Thyroid gland (tissue), 4 donors: ENCODE measurements around the gene CISTR. TPM values are rescaled to one million over a fixed set of nuclear protein-coding genes. Genes with fewer than 3 reads are reported as not detected.
"Not testable (repeated sequence)": the region's sequence is repeated elsewhere in the genome, so short reads cannot be mapped to it uniquely, and the experiment has no call there.

Experiments used
- DNase-seq, 2 donors: peaks; one replicate each; pipeline ENCODE4 v3.0.0-alpha.2; 2019
- H3K27ac ChIP-seq, 3 donors: fragments of 200-600 bp; sonication (generic); 1 replicate in 2 of 3; 2 replicates in 1 of 3; pipeline ENCODE4 v1.5.1; 2016 to 2019; ENCODE audit warnings: mild to moderate bottlenecking in 1 of 3, moderate library complexity in 1 of 3
- H3K27me3 ChIP-seq: fragments of 200-600 bp; sonication (generic); one replicate; pipeline ENCODE4 v1.5.1; 2019
- H3K36me3 ChIP-seq, 2 donors: fragments of 200-600 bp; sonication (generic); one replicate each; pipeline ENCODE4 v1.5.1; 2016 to 2019
- H3K4me1 ChIP-seq, 2 donors: fragments of 200-600 bp; sonication (generic); one replicate each; pipeline ENCODE4 v1.5.1; 2017 to 2019
- H3K4me3 ChIP-seq, 3 donors: fragments of 200-600 bp; sonication (generic); replicated peaks in 1 of 3; 1 replicate in 2 of 3; 2 replicates in 1 of 3; pipeline ENCODE4 v1.5.1; 2016; ENCODE audit warnings: mild to moderate bottlenecking in 1 of 3
- H3K9me3 ChIP-seq: fragments of 200-600 bp; sonication (generic); one replicate; pipeline ENCODE4 v1.5.1; 2017
- CTCF ChIP-seq, 6 experiments: fragments of 200-600 bp in 3 of 6; fragments of 450-650 bp in 3 of 6; sonication (generic) in 3 of 6; IDR thresholded peaks; one replicate each; pipeline ENCODE4 v1.5.1; 2016 to 2019; ENCODE audit warnings: antibody characterized with exemption in 6 of 6, mild to moderate bottlenecking in 2 of 6, inconsistent platforms in 1 of 6, moderate library complexity in 1 of 6
- POLR2A ChIP-seq, 2 donors: fragments of 450-650 bp; IDR thresholded peaks; one replicate each; pipeline ENCODE4 v1.6.1; 2017; ENCODE audit warnings: antibody characterized with exemption in 2 of 2, mild to moderate bottlenecking in 2 of 2, moderate library complexity in 1 of 2
- WGBS, 2 donors: methylation state at CpG; one replicate each; pipeline ENCODE4 v1.1.5; 2017; 5-methylcytosine and 5-hydroxymethylcytosine counted together
- intact Hi-C: fragments of 100-400 bp; cut with DNase I; formaldehyde crosslinking; loops from one replicate; pipeline ENCODE4 v1.15.1; 2023
- total RNA-seq, 4 donors: library from RNA; depleted of rRNA; stranded (reverse); fragments of >200 nt; gene quantifications; one replicate each; pipeline ENCODE4 v1.2.3, GENCODE V29; 2016

Gene CISTR
- total RNA-seq, 4 donors from 2014 or later, result not detected

GRCh38 chr12:53765891-53766290 is 14.1 kb upstream of the CISTR start:
- H3K9me3 ChIP-seq, result no peaks in the 10 kb centered on the region
- H3K27me3 ChIP-seq, result no peaks in the 10 kb centered on the region
- WGBS, 2 donors, result 74 to 76% methylated on average over 2 of the region's 2 CpGs
- H3K4me1 ChIP-seq, result no peaks in the 10 kb centered on the region
- DNase-seq, result no peak
- TF ChIP-seq POLR2A (IDR thresholded peaks at IDR 0.05), result no peak
- H3K27ac ChIP-seq, result no peak overlapping the region
- no peaks in the 10 kb centered on the region for H3K36me3 ChIP-seq
- intact Hi-C loops, result loop anchor here (10.0 kb wide), 1 partner anchor 219 kb away; the partner anchor contains the start of gene HOXC10
- H3K4me3 ChIP-seq, result no peak overlapping the region

- H3K36me3 ChIP-seq, result no peaks in the 10 kb centered on the region
- no peak overlapping the region for H3K27ac ChIP-seq
- 79 to 85% methylated on average over 4 of the region's 4 CpGs for WGBS, 2 donors
- H3K9me3 ChIP-seq, result no peaks in the 10 kb centered on the region
- H3K4me1 ChIP-seq, result no peaks in the 10 kb centered on the region
- H3K27me3 ChIP-seq, result no peaks in the 10 kb centered on the region
- H3K4me3 ChIP-seq, result no peak overlapping the region
- TF ChIP-seq POLR2A (IDR thresholded peaks at IDR 0.05), result no peak
- TF ChIP-seq CTCF (IDR thresholded peaks at IDR 0.05), result no peak
- intact Hi-C loops, result loop anchor here (10.0 kb wide), 1 partner anchor 220 kb away; the partner anchor contains the start of gene HOXC10
- DNase-seq, result no peak
These were observed 12.8 kb upstream of the CISTR start for GRCh38 chr12:53764615-53765014.

GRCh38 chr12:53762793-53763192 is 11.0 kb upstream of the CISTR start:
- H3K9me3 ChIP-seq, H3K27ac ChIP-seq, H3K27me3 ChIP-seq, DNase-seq, H3K4me3 ChIP-seq, H3K36me3 ChIP-seq, H3K4me1 ChIP-seq: not testable (repeated sequence)
- intact Hi-C loops, result loop anchor here (10.0 kb wide), 1 partner anchor 222 kb away; the partner anchor contains the start of gene HOXC10
- 94 to 98% methylated on average over 3 of the region's 3 CpGs for WGBS, 2 donors

- Histone ChIP-seq H3K36me3 (no peaks in the 10 kb centered on the region), H3K4me1 (peaks cover 0 to 6% of the 10 kb centered on the region in 2 donors), H3K9me3 (no peaks in the 10 kb centered on the region), H3K27ac (no peak overlapping the region), H3K4me3 (no peak overlapping the region), H3K27me3 (no peaks in the 10 kb centered on the region)
- DNase-seq, result no peak
- TF ChIP-seq CTCF (IDR thresholded peaks at IDR 0.05) (no peak), POLR2A (IDR thresholded peaks at IDR 0.05) (no peak)
- intact Hi-C loops, result loop anchor here (10.0 kb wide), 1 partner anchor 223 kb away; the partner anchor contains the start of gene HOXC10
These were observed 9.5 kb upstream of the CISTR start for GRCh38 chr12:53761306-53761705.

- H3K4me3 ChIP-seq, result no peak overlapping the region
- H3K4me1 ChIP-seq, result peaks cover 12 to 15% of the 10 kb centered on the region in 2 donors
- 73 to 86% methylated on average over 2 of the region's 2 CpGs for WGBS, 2 donors
- H3K36me3 ChIP-seq, result no peaks in the 10 kb centered on the region
- TF ChIP-seq POLR2A (IDR thresholded peaks at IDR 0.05) (no peak), CTCF (IDR thresholded peaks at IDR 0.05) (no peak)
- no peaks in the 10 kb centered on the region for H3K27me3 ChIP-seq
- H3K9me3 ChIP-seq, result no peaks in the 10 kb centered on the region
- DNase-seq, result no peak
- H3K27ac ChIP-seq, result no peak overlapping the region
- intact Hi-C loops, result no loop called here
These were observed 7.5 kb upstream of the CISTR start for GRCh38 chr12:53759261-53759660.

- no peak for DNase-seq
- H3K27ac ChIP-seq, result no peak overlapping the region
- no peak overlapping the region for H3K4me3 ChIP-seq
- H3K9me3 ChIP-seq, result no peaks in the 10 kb centered on the region
- no peak for TF ChIP-seq POLR2A (IDR thresholded peaks at IDR 0.05)
- no peak for TF ChIP-seq CTCF (IDR thresholded peaks at IDR 0.05)
- WGBS, 2 donors, result 46 to 47% methylated on average over 8 of the region's 8 CpGs
- H3K27me3 ChIP-seq, result no peaks in the 10 kb centered on the region
- H3K36me3 ChIP-seq, result no peaks in the 10 kb centered on the region
- intact Hi-C loops, result no loop called here
- peaks cover 17 to 20% of the 10 kb centered on the region in 2 donors for H3K4me1 ChIP-seq
These were observed 6.9 kb upstream of the CISTR start for GRCh38 chr12:53758730-53759103.
